Cardiac muscle cell (in vitro differentiated cells and primary cell): Measurements from ENCODE around the gene MISP3. TPM values are rescaled to one million over a fixed set of nuclear protein-coding genes. Genes with fewer than 3 reads are reported as not detected.

Experiments used
- DNase-seq, 2 donors: peaks; one replicate each; pipeline versions ENCODE4 v3.0.0 to v3.0.0-alpha.2; 2010 to 2017; ENCODE audit warnings: low read depth in 1 of 2, low spot score in 1 of 2
- H3K27ac ChIP-seq: fragments of 200-600 bp; sonication (generic); 2 replicates; pipeline ENCODE4 v1.5.1; 2016
- H3K27me3 ChIP-seq: fragments of 200-600 bp; sonication (generic); 2 replicates; pipeline ENCODE4 v1.6.0; 2016; ENCODE audit warnings: control low read depth
- H3K36me3 ChIP-seq: fragments of 200-600 bp; sonication (generic); 2 replicates; pipeline ENCODE4 v1.5.1; 2016; ENCODE audit warnings: control low read depth
- H3K4me1 ChIP-seq: fragments of 200-600 bp; sonication (generic); 2 replicates; pipeline ENCODE4 v1.8.1; 2017; ENCODE audit warnings: low read depth, mild to moderate bottlenecking, mixed run types
- H3K4me3 ChIP-seq: fragments of 200-600 bp; sonication (generic); 2 replicates; pipeline ENCODE4 v1.5.1; 2016; ENCODE audit warnings: mild to moderate bottlenecking
- H3K9me3 ChIP-seq: fragments of 200-600 bp; sonication (generic); 2 replicates; pipeline ENCODE4 v1.5.1; 2017; ENCODE audit warnings: low read depth, mild to moderate bottlenecking, control low read depth
- CTCF ChIP-seq: IDR thresholded peaks from 2 replicates; pipeline ENCODE4 v1.5.1; 2012; ENCODE audit warnings: low read depth, mild to moderate bottlenecking, low read length
- polyA plus RNA-seq: library from polyadenylated mRNA; unstranded; fragments of >200 nt; fragmentation: Nextera tagmentation; extraction: Ambion mirVana; gene quantifications from 2 replicates; pipeline ENCODE4 v1.2.1, GENCODE V29; 2016
- total RNA-seq: library from RNA; depleted of rRNA; stranded (reverse); fragments of >200 nt; gene quantifications from 2 replicates; pipeline ENCODE4 v1.2.3, GENCODE V29; 2016

The MISP3 gene
- total and polyA plus RNA-seq, 2 experiments from 2014 or later = 19.4 to 23.2 TPM

GRCh38 chr19:14056069-14056666, 16.4 kb upstream of the MISP3 start:
- TF ChIP-seq CTCF = no peak
- H3K36me3 ChIP-seq = no peaks in the 10 kb centered on the region
- DNase-seq = no peak
- no peaks in the 10 kb centered on the region for H3K9me3 ChIP-seq
- H3K27ac ChIP-seq = no peak overlapping the region
- H3K4me1 ChIP-seq = peaks cover 4% of the 10 kb centered on the region
- peaks cover 23% of the 10 kb centered on the region for H3K27me3 ChIP-seq
- no peak overlapping the region for H3K4me3 ChIP-seq

GRCh38 chr19:14056741-14057356, 15.7 kb upstream of the MISP3 start:
- H3K9me3 ChIP-seq = no peaks in the 10 kb centered on the region
- DNase-seq = peak in 1 of 2 donors; percentile 5
- peaks cover 4% of the 10 kb centered on the region for H3K4me1 ChIP-seq
- H3K27me3 ChIP-seq = peaks cover 23% of the 10 kb centered on the region
- H3K4me3 ChIP-seq = peak overlapping the region; percentile 27
- no peaks in the 10 kb centered on the region for H3K36me3 ChIP-seq
- no peak for TF ChIP-seq CTCF
- H3K27ac ChIP-seq = no peak overlapping the region

DNA sequence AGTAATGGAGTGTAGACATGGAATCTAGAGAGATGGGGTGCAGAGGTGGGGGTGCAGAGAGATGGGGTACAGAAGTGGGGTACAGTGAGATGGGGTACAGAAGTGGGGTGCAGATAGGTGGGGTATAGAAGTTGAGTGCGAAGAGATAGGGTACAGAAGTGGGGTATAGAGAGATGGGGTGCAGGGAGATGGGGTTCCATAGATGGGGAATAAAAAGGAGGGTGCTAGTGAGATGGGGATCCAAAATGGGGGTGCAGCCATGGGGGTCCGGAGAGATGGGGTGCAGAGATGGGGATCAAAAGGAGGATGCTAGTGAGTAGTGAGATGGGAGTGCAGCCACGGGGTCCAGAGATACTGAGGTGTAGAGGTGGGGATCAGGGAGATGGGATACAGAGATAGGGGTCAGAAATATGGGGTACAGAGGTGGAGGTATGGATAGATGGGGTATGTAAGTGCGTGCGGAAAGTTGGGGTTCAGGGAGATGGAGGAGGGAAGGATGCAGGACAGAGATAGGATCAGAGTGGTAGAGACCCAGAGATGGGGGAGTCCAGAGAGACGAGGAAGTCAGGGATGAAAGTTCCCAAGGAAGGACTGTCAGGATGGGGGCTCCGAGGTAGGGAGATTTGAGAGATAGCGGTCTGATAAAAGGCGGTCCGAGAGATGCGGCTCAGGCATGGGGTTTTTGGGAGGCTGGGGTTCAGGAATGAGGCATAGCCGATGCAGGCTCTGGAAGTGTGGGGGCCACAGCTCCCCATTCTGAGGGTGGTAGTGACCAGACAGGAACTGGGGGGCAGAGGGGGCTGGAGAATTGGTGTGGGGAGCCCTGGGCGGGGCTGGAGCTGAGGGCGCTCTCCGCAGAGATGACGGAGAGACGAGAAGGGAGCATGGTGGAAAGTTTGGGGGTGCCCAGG, 14.1 kb upstream of the MISP3 start:
- Histone ChIP-seq H3K4me1 (peaks cover 4% of the 10 kb centered on the region), H3K27me3 (peaks cover 23% of the 10 kb centered on the region), H3K9me3 (no peaks in the 10 kb centered on the region), H3K36me3 (no peaks in the 10 kb centered on the region), H3K27ac (no peak overlapping the region), H3K4me3 (peak overlapping the region; percentile 27)
- TF ChIP-seq CTCF = no peak
- no peak for DNase-seq

DNA sequence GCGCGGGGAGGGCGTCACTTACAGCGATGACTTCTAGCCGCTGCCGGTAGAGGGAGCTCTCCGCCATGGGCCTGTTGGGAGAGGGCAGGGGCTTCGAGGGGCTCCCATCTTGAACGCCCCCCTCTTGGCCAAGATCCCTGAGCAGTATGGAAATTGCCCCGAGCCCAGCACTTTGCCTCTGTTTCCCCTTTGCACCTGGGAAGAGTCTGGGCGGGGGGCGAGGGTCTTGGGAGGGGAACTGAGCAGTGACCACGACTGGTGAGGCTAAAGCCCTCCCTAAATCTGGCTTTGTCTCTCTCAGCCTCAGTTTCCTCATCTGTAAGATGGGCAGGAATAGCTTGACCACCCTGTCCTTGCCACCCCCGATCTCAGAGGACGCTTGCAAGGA, 13.5 kb upstream of the MISP3 start:
- no peak overlapping the region for H3K4me3 ChIP-seq
- peak; percentile 8 to 33 for DNase-seq

More for the DNA sequence above, 13.5 kb upstream of the MISP3 start:
- Histone ChIP-seq H3K9me3 (no peaks in the 10 kb centered on the region), H3K27ac (no peak overlapping the region), H3K27me3 (peaks cover 23% of the 10 kb centered on the region), H3K4me1 (peaks cover 4% of the 10 kb centered on the region), H3K36me3 (no peaks in the 10 kb centered on the region)
- TF ChIP-seq CTCF = peak; percentile 84
